Peyer's patch (tissue), 4 donors: Measurements from ENCODE around the gene GSAP.

Experiments used
- CTCF ChIP-seq, 6 experiments: fragments of 450-650 bp in 4 of 6; fragments of 200-600 bp in 2 of 6; sonication (generic) in 1 of 6; IDR thresholded peaks; one replicate each; pipeline ENCODE4 v1.5.1; 2017 to 2019; ENCODE audit warnings: antibody characterized with exemption in 6 of 6, mild to moderate bottlenecking in 3 of 6, moderate library complexity in 1 of 6
- POLR2A ChIP-seq, 2 donors: fragments of 450-650 bp; IDR thresholded peaks; one replicate each; pipeline ENCODE4 v1.5.1; 2017; ENCODE audit warnings: antibody characterized with exemption in 2 of 2, mild to moderate bottlenecking in 2 of 2, moderate library complexity in 2 of 2

- TF ChIP-seq CTCF (IDR thresholded peaks at IDR 0.05) (no peak), POLR2A (IDR thresholded peaks at IDR 0.05) (no peak)
Observed at GRCh38 chr7:77383333-77383740, 32.8 kb downstream of the GSAP start.
